H9 (cell line): ENCODE measurements around the gene ZNF541. TPM values are rescaled to one million over a fixed set of nuclear protein-coding genes. Genes with fewer than 3 reads are reported as not detected.

Experiments used
- DNase-seq: peaks from one replicate; pipeline ENCODE4 v3.0.0-alpha.2; 2017
- H2AFZ ChIP-seq: one replicate; pipeline ENCODE4 v1.6.1; 2013; ENCODE audit warnings: mild to moderate bottlenecking, low read length, control low read depth, moderate library complexity
- H2AK5ac ChIP-seq: 2 replicates; pipeline ENCODE4 v1.6.1; 2013; ENCODE audit warnings: low read length, control low read depth, mixed read lengths; ENCODE audit not compliant: insufficient read length
- H2BK120ac ChIP-seq: one replicate; pipeline ENCODE4 v1.6.1; 2013; ENCODE audit warnings: low read depth, mild to moderate bottlenecking, low read length, control low read depth, inconsistent platforms; ENCODE audit not compliant: poor library complexity, severe bottlenecking
- H2BK12ac ChIP-seq: 2 replicates; pipeline ENCODE4 v1.6.1; 2013; ENCODE audit warnings: low read length, control low read depth, mixed read lengths, low read depth; ENCODE audit not compliant: insufficient read length
- H2BK15ac ChIP-seq: 2 replicates; pipeline ENCODE4 v1.6.1; 2013; ENCODE audit warnings: low read depth, low read length, control low read depth
- H2BK20ac ChIP-seq: one replicate; pipeline ENCODE4 v1.6.1; 2013; ENCODE audit warnings: low read depth, mild to moderate bottlenecking, low read length, control low read depth, inconsistent platforms; ENCODE audit not compliant: poor library complexity, severe bottlenecking
- H2BK5ac ChIP-seq: 2 replicates; pipeline ENCODE4 v1.6.1; 2013; ENCODE audit warnings: low read length, control low read depth, mixed read lengths; ENCODE audit not compliant: insufficient read length
- H3K14ac ChIP-seq: 2 replicates; pipeline ENCODE4 v1.6.1; 2013; ENCODE audit warnings: low read length, control low read depth; ENCODE audit not compliant: insufficient read depth
- H3K18ac ChIP-seq: 2 replicates; pipeline ENCODE4 v1.6.1; 2013; ENCODE audit warnings: low read depth, mild to moderate bottlenecking, mixed read lengths, low read length, control low read depth; ENCODE audit not compliant: insufficient read length
- H3K23ac ChIP-seq: 2 replicates; pipeline ENCODE4 v1.6.1; 2013; ENCODE audit warnings: low read length, control low read depth, mixed read lengths, low read depth; ENCODE audit not compliant: insufficient read length
- H3K23me2 ChIP-seq: 2 replicates; pipeline ENCODE4 v1.6.1; 2013; ENCODE audit warnings: low read depth, mild to moderate bottlenecking, mixed read lengths, low read length, control low read depth; ENCODE audit not compliant: insufficient read length, poor library complexity, severe bottlenecking
- H3K27ac ChIP-seq: 2 replicates; pipeline ENCODE4 v1.5.1; 2013; ENCODE audit warnings: low read length, control low read depth, mixed read lengths, low read depth; ENCODE audit not compliant: insufficient read length
- H3K27me3 ChIP-seq: 2 replicates; pipeline ENCODE4 v1.6.1; 2013; ENCODE audit warnings: low read length, control low read depth, inconsistent platforms; ENCODE audit not compliant: insufficient read depth
- H3K4ac ChIP-seq: 2 replicates; pipeline ENCODE4 v1.6.1; 2013; ENCODE audit warnings: low read depth, mild to moderate bottlenecking, control low read depth, inconsistent platforms, low read length, moderate library complexity
- H3K4me1 ChIP-seq: 2 replicates; pipeline ENCODE4 v1.6.1; 2013; ENCODE audit warnings: low read length, control low read depth, inconsistent platforms; ENCODE audit not compliant: insufficient read depth
- H3K4me2 ChIP-seq: 2 replicates; pipeline ENCODE4 v1.6.1; 2013; ENCODE audit warnings: low read length, control low read depth, mixed read lengths; ENCODE audit not compliant: insufficient read length, insufficient read depth
- H3K56ac ChIP-seq: 2 replicates; pipeline ENCODE4 v1.6.1; 2013; ENCODE audit warnings: low read depth, mild to moderate bottlenecking, mixed read lengths, low read length, control low read depth; ENCODE audit not compliant: insufficient read length
- H3K79me1 ChIP-seq: 2 replicates; pipeline ENCODE4 v1.6.1; 2013; ENCODE audit warnings: low read depth, mild to moderate bottlenecking, moderate library complexity, low read length, control low read depth, inconsistent platforms; ENCODE audit not compliant: insufficient read depth, poor library complexity, severe bottlenecking
- H3K79me2 ChIP-seq: 2 replicates; pipeline ENCODE4 v1.6.1; 2013; ENCODE audit warnings: low read length, control low read depth, inconsistent platforms; ENCODE audit not compliant: insufficient read depth
- H3K9ac ChIP-seq: 2 replicates; pipeline ENCODE4 v1.6.1; 2013; ENCODE audit warnings: low read length, control low read depth, mixed read lengths; ENCODE audit not compliant: insufficient read length; ENCODE audit errors: extremely low read depth
- H3K9me3 ChIP-seq: one replicate; pipeline ENCODE4 v1.6.1; 2013; ENCODE audit warnings: low read depth, low read length, inconsistent platforms; ENCODE audit not compliant: control insufficient read depth
- H3T11ph ChIP-seq: one replicate; pipeline ENCODE4 v1.6.1; 2013; ENCODE audit warnings: mild to moderate bottlenecking, low read length, control low read depth, inconsistent platforms
- H4K20me1 ChIP-seq: one replicate; pipeline ENCODE4 v1.6.1; 2013; ENCODE audit not compliant: control insufficient read depth, insufficient read length, insufficient read depth
- H4K5ac ChIP-seq: 2 replicates; pipeline ENCODE4 v1.6.1; 2013; ENCODE audit warnings: low read depth, mild to moderate bottlenecking, mixed read lengths, low read length, control low read depth; ENCODE audit not compliant: insufficient read length
- H4K8ac ChIP-seq: replicated peaks from 2 replicates; pipeline ENCODE4 v1.6.1; 2013; ENCODE audit warnings: low read length, control low read depth, mixed read lengths, low read depth; ENCODE audit not compliant: insufficient read length
- H4K91ac ChIP-seq: 2 replicates; pipeline ENCODE4 v1.6.1; 2013; ENCODE audit warnings: low read depth, mild to moderate bottlenecking, moderate library complexity, mixed read lengths, low read length, control low read depth; ENCODE audit not compliant: insufficient read length
- H3K27ac Mint-ChIP-seq, 3 experiments: 2 replicates in 2 of 3; 3 replicates in 1 of 3; pipeline ENCODE4 v1.8.0; 2020 to 2021; ENCODE audit warnings: mixed read lengths in 3 of 3, mild to moderate bottlenecking in 1 of 3, moderate library complexity in 1 of 3
- H3K27me3 Mint-ChIP-seq: 2 replicates; pipeline ENCODE4 v1.8.0; 2021; ENCODE audit warnings: low read depth, mild to moderate bottlenecking, moderate library complexity, mixed read lengths
- H3K36me3 Mint-ChIP-seq, 3 experiments: 2 replicates in 2 of 3; 3 replicates in 1 of 3; pipeline ENCODE4 v1.8.0; 2020 to 2021; ENCODE audit warnings: low read depth in 3 of 3, mixed read lengths in 3 of 3; ENCODE audit not compliant: insufficient read depth in 1 of 3
- H3K4me1 Mint-ChIP-seq, 2 experiments: 2 replicates each; pipeline ENCODE4 v1.8.0; 2020; ENCODE audit warnings: mixed read lengths in 2 of 2
- H3K4me3 Mint-ChIP-seq, 2 experiments: 2 replicates in 1 of 2; 3 replicates in 1 of 2; pipeline ENCODE4 v1.8.0; 2020 to 2021; ENCODE audit warnings: mild to moderate bottlenecking in 2 of 2, mixed read lengths in 2 of 2, moderate library complexity in 1 of 2
- H3K9me3 Mint-ChIP-seq, 2 experiments: 2 replicates in 1 of 2; 3 replicates in 1 of 2; pipeline ENCODE4 v1.8.0; 2020; ENCODE audit warnings: mild to moderate bottlenecking in 2 of 2, mixed read lengths in 2 of 2, moderate library complexity in 1 of 2
- CTCF ChIP-seq: fragments of 200-600 bp; sonication (generic); conservative IDR thresholded peaks from 3 replicates; pipeline ENCODE4 v1.8.0; 2021; ENCODE audit warnings: antibody characterized with exemption, mild to moderate bottlenecking
- WGBS: extraction: QIAGEN DNeasy Blood & Tissue Kit; methylation state at CpG from one replicate; pipeline ENCODE4 v1.1.7; 2013; ENCODE audit warnings: missing lambda C conversion rate, low lambda C conversion rate, mixed read lengths; ENCODE audit not compliant: insufficient read length; ENCODE audit errors: extremely low coverage; 5-methylcytosine and 5-hydroxymethylcytosine counted together
- total RNA-seq: library from RNA; stranded (reverse); gene quantifications from 2 replicates; pipeline ENCODE4 v1.2.1, GENCODE V29; 2021

Gene ZNF541
- total RNA-seq, 1 experiment from 2014 or later = not detected

- Mint-ChIP-seq H3K36me3 (no peaks in the 10 kb centered on the region), H3K9me3 (no peaks in the 10 kb centered on the region), H3K27me3 (peaks cover 12% of the 10 kb centered on the region), H3K4me3 (no peak overlapping the region; a peak in 1 of 5 replicates), H3K27ac (peak overlapping the region in 1 of 3 experiments; percentile 70; a peak in 1 of 7 replicates), H3K4me1 (no peaks in the 10 kb centered on the region)
- no peak overlapping the region for H2BK5ac ChIP-seq
- WGBS = no CpG with 5 or more reads among the region's 16 CpGs
- no peak overlapping the region for H3K18ac ChIP-seq
- no peak overlapping the region for H3K27ac ChIP-seq
- no peak overlapping the region for H3K23ac ChIP-seq
- H2BK15ac ChIP-seq = no peak overlapping the region
- H2BK12ac ChIP-seq = no peak overlapping the region
- no peak overlapping the region for H3K9ac ChIP-seq
- H2AFZ ChIP-seq = no peak overlapping the region
- no peak for TF ChIP-seq CTCF
- H3K4me1 ChIP-seq = no peaks in the 10 kb centered on the region
- H3K4ac ChIP-seq = no peak overlapping the region
- H3K27me3 ChIP-seq = no peaks in the 10 kb centered on the region
- H3K79me2 ChIP-seq = no peaks in the 10 kb centered on the region
- H3K4me2 ChIP-seq = no peak overlapping the region
- H2AK5ac ChIP-seq = no peak overlapping the region
- H3K14ac ChIP-seq = no peak overlapping the region; the same call in 1 of the 2 replicates
- H4K91ac ChIP-seq = no peak overlapping the region
- no peak overlapping the region for H3K56ac ChIP-seq
- H3K9me3 ChIP-seq = no peaks in the 10 kb centered on the region
- H4K20me1 ChIP-seq = no peaks in the 10 kb centered on the region
- DNase-seq = no peak
- H3K79me1 ChIP-seq = no peaks in the 10 kb centered on the region
- H4K8ac ChIP-seq = no peak overlapping the region
- H3K23me2 ChIP-seq = no peaks in the 10 kb centered on the region
- no peak overlapping the region for H4K5ac ChIP-seq
- H2BK120ac ChIP-seq = no peak overlapping the region
- H3T11ph ChIP-seq = no peak overlapping the region
- H2BK20ac ChIP-seq = no peak overlapping the region
Measured at GRCh38 chr19:47529018-47529742, 43.8 kb downstream of the ZNF541 start.
